GM12875 (cell line): ENCODE results near the gene TPRN.
A peak's percentile ranks its signal among the peaks of the same experiment; 100 is the strongest.

Experiments used
- H3K4me3 ChIP-seq: one replicate; pipeline ENCODE4 v1.5.1; 2011; ENCODE audit warnings: low read depth, low read length, control low read depth
- TF ChIP-seq, protein P1 (sequence below): IDR thresholded peaks from 2 replicates; pipeline ENCODE4 v1.5.1; 2011; ENCODE audit warnings: low read depth, mild to moderate bottlenecking, control low read depth, inconsistent platforms, low read length, moderate library complexity, borderline replicate concordance; ENCODE audit not compliant: insufficient read depth

TPRN gene

DNA sequence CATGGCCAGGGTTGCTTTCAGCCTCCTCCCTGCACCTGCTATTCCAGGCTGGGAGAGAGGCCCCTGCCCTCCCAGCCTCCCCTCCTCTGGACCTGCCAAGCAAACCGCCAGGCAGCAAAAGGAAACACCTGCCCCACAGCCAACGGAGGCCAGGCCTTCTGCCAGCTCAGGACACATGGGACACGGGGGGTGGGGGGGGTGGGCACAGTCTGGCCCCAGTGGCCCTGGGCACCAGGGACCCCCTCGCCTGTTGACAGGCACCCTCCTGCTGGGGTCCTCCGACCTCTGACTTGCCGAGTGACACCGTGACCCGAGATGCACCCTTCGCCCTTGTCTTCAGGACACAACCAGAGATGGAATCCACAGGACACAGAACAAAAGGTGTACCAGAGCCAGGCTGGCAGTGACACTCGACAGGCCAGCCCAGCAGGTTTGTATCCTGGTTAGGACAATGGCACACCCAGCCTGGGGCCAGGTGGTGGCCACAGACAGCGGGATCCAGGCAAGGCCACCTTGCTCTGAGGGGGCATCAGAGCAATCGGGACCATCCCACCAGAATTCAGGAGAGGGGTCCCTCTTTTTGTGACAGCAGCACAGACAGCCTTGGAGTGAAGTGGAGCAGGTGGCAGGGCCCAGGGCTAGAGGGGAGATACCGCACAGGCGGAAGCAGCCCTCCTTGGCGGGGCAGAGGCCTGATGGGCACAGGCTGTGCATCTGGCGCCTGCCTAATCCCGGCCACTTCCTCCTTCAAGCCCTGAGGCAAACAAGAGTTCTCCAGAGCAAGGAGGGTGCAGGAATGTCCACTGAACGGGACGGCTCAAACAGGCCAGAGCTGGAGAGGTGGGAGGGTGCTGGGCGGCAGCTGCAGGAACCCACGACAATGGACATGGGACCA, 27.4 kb downstream of the TPRN start:
- H3K4me3 ChIP-seq = no peak overlapping the region
- TF ChIP-seq, protein P1, sequence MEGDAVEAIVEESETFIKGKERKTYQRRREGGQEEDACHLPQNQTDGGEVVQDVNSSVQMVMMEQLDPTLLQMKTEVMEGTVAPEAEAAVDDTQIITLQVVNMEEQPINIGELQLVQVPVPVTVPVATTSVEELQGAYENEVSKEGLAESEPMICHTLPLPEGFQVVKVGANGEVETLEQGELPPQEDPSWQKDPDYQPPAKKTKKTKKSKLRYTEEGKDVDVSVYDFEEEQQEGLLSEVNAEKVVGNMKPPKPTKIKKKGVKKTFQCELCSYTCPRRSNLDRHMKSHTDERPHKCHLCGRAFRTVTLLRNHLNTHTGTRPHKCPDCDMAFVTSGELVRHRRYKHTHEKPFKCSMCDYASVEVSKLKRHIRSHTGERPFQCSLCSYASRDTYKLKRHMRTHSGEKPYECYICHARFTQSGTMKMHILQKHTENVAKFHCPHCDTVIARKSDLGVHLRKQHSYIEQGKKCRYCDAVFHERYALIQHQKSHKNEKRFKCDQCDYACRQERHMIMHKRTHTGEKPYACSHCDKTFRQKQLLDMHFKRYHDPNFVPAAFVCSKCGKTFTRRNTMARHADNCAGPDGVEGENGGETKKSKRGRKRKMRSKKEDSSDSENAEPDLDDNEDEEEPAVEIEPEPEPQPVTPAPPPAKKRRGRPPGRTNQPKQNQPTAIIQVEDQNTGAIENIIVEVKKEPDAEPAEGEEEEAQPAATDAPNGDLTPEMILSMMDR = no peak

DNA sequence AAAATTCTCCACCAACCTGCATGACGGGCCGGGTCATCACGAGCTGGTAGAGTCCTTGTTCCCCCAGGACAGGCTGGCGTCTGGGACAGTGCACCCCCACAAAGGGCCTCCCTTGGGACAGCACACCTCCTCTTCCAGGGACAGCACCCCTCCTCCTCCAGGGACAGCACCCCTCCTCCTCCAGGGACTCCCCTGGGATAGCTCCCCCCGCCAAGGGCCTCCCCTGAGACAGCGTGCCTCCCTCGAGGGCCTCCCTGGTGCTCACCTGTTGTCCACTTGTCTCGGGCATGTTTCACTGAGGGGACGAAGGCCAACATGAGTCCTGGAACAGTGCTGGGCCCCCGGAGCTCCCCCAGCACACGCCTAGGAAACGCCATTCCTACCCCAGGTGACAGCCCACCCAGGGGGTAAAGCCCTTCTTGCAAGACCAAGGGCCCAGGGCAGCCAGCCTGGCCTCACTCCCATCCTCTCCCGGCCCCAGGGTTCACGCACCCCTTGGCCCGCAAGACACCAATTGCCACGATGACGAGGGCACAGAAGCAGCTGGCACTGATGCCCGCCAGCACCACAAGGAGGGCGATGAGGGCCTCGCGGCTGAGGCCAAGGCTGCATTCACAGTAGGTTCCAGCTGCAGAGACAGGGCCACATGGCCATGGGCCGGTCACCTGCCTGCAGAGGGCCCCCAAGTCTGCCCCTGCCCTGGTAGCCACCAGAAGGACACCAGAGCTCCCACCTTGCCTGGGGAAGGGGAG, 29.2 kb downstream of the TPRN start:
- H3K4me3 ChIP-seq = no peak overlapping the region
- TF ChIP-seq, protein P1 = no peak

DNA sequence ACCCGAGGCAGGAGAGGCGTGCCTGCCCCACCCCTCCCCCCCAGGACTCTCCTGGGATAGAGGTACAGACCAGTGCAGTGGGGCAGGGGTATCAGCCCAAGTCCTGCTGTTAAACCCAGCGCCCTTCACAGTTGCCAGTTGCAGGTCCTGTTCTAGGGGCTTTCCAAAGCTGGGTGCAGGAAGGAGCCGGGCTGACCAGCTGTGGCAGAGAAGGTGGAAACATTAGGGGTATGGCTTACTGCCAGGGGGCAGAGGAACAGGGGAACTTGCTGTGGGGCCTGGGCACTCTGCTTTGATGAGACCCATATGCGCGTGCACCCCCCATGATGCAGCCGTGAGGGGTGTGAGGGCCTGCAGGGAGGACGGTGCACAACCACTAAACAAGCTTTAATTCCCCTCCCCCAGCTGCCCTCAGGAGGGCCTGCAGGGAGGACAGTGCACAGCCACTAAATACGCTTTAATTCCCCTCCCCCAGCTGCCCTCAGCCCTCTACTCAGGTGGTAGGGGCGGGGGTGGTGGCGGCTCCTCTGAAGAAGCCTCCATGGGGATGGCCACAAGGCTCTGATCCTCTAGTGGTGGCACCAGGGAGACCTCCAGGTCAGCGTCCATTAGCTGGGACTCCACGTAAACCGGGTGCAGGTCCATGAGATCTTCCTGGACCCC, 29.9 kb downstream of the TPRN start:
- H3K4me3 ChIP-seq = no peak overlapping the region
- TF ChIP-seq, protein P1 = no peak

DNA sequence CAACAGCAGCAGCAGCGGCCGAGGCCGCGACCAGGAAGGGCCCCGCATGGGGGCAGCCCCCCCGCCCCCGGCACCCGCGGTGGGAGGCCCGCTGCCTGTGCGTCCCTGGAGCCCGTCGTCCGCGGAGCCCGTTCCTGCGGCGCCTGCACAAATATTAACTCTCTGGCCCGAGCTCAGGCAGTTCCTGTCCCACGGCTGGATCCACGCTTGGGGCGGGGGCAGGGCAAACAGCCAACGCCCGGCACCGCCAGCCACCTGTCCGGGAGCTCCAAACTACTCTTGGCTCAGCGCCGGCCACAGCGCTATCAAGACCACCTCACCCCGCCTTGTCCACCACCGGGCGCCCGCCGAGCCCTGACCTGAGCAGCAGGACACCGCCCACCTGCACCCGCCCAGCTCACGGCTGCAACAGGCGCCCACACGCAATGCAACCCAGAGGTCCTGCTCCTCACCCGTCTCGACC, 30.6 kb downstream of the TPRN start, which contains the start of gene LRRC26:
LRRC26 (minus strand) TSS at position 156 of the 463 bp plus-strand sequence; CDS start at position 48, 108 bp downstream.
- TF ChIP-seq, protein P1 = no peak
- peak within 1 kb of the TSS; percentile 47 for H3K4me3 ChIP-seq

DNA sequence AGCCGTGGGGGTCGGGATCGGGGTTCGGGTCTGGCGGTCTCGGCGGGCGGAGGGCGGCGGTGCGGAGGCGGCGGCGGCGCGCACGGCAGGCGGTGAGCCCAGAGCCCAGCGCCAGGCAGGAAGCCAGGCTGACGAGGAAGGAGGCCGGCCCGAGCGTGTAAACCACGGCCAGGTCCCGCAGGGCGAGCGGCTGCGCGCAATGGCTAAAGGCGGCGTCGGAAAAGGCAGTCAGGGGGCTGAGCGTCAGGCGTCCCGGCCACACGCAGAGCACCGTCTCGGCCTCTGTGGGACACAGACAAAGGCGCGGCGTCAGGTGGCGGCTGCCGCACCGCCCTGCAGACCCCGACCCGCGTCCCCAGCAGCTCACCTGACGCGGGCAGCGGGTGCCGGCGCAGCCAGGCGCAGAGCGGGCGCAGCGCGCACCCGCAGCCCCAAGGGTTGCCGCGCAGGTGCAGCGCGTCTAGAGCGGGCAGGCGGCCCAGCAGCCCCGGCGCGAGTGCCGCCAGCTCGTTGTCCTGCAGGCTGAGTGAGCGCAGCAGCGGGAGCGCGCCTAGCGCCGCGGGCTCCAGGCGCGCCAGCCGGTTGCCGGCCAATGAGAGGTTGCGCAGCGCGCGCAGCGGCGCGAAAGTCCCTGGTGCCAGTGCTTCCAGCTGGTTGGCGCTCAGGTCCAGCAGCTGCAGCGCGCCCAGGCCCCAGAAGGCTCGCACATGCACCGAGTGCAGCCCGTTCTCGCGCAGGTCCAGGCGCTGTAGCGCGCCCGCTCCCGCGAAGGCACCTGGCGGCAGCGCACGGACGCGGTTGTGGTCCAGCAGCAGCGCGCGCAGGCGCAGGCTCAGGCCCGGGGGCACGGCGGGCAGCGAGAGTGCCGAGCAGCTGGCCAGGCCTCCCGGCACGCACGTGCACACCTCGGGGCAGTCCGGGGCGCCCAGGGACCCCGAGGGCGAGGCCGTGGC, 31.4 kb downstream of the TPRN start:
- TF ChIP-seq, protein P1 = no peak
- peak overlapping the region; percentile 47 for H3K4me3 ChIP-seq

DNA sequence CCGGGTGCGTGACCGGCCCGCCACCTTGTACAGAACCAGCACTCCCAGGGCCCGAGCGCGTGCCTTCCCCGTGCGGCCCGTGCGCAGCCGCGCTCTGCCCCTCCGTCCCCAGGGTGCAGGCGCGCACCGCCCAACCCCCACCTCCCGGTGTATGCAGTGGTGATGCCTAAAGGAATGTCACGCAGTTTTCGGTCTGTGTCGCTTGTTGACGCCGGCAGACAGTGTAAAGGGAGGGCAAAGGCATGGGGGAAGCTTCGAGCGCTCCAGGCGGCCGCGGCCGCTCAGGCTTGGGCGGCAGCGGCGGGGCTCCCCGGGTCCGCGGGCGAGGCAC, 32.0 kb downstream of the TPRN start:
- H3K4me3 ChIP-seq = no peak overlapping the region
- TF ChIP-seq, protein P1 = no peak
